Activated naive CD4-positive, alpha-beta T cell treated with anti-CD3 and anti-CD28 coated beads, Interleukin-2, amount 50 U/mL, for 16 hours (primary cell): ENCODE results near the gene PIGA.
A peak's percentile ranks its signal among the peaks of the same experiment; 100 is the strongest.

Experiments
- DNase-seq: peaks from one replicate; pipeline ENCODE4 v3.0.0-alpha.2; 2020

PIGA gene

GRCh38 chrX:15335135-15336022 is at the start of gene PIGA:
Gene PIGA (minus strand): TSS chrX:15335523. CDS start chrX:15331930, 3,593 bp downstream.
- peak; percentile 90 for DNase-seq

- DNase-seq: no peak
Measured at GRCh38 chrX:15384304-15384703, 49.0 kb upstream of the PIGA start, which contains the start of gene VEGFD. Gene VEGFD (minus strand): TSS chrX:15384413. CDS start chrX:15383946, 467 bp downstream.

- no peak for DNase-seq
Measured at GRCh38 chrX:15382813-15383212, 47.5 kb upstream of the PIGA start.

GRCh38 chrX:15376956-15377355 is 41.6 kb upstream of the PIGA start:
- no peak for DNase-seq

GRCh38 chrX:15373976-15374375 is 38.7 kb upstream of the PIGA start:
- no peak for DNase-seq

GRCh38 chrX:15366506-15367352 is 31.4 kb upstream of the PIGA start:
- DNase-seq: no peak

- no peak for DNase-seq
Measured at GRCh38 chrX:15359701-15360100, 24.4 kb upstream of the PIGA start.

- DNase-seq: no peak
Measured at GRCh38 chrX:15358533-15358932, 23.2 kb upstream of the PIGA start.

- no peak for DNase-seq
Measured at GRCh38 chrX:15356444-15356843, 21.1 kb upstream of the PIGA start.

GRCh38 chrX:15350329-15350996 is 15.1 kb upstream of the PIGA start:
- DNase-seq: no peak

- no peak for DNase-seq
Measured at GRCh38 chrX:15349046-15349445, 13.7 kb upstream of the PIGA start.

GRCh38 chrX:15345976-15346375 is 10.7 kb upstream of the PIGA start:
- DNase-seq: no peak

- DNase-seq: no peak
Measured at GRCh38 chrX:15344106-15344505, 8.8 kb upstream of the PIGA start.

- DNase-seq: no peak
Measured at GRCh38 chrX:15343075-15343476, 7.8 kb upstream of the PIGA start.

GRCh38 chrX:15340867-15341266 is 5.5 kb upstream of the PIGA start:
- no peak for DNase-seq

GRCh38 chrX:15336023-15336413 is 695 bp upstream of the PIGA start:
- DNase-seq: peak; percentile 10

GRCh38 chrX:15334561-15334960 is 762 bp downstream of the PIGA start:
- no peak for DNase-seq

GRCh38 chrX:15328821-15329220 is 6.5 kb downstream of the PIGA start:
- no peak for DNase-seq

- DNase-seq: no peak
Measured at GRCh38 chrX:15328131-15328530, 7.2 kb downstream of the PIGA start.

GRCh38 chrX:15322472-15322871 is 12.9 kb downstream of the PIGA start:
- DNase-seq: no peak

- DNase-seq: no peak
Measured at GRCh38 chrX:15322072-15322471, 13.3 kb downstream of the PIGA start.

GRCh38 chrX:15321447-15321846 is 13.9 kb downstream of the PIGA start:
- DNase-seq: no peak

- DNase-seq: no peak
Measured at GRCh38 chrX:15320297-15320696, 15.0 kb downstream of the PIGA start.
